Mucosa of descending colon (tissue), 3 donors: ENCODE data around the gene CPEB1. TPM values are rescaled to one million over a fixed set of nuclear protein-coding genes. Genes with fewer than 3 reads are reported as not detected.
A peak's percentile ranks its signal among the peaks of the same experiment; 100 is the strongest.

Source experiments
- ATAC-seq: fragments of 200-7000 bp; cut with Tn5 transposase; one replicate; pipeline ENCODE4 v1.9.1; 2020; ENCODE audit warnings: mild to moderate bottlenecking, moderate library complexity
- DNase-seq, 3 donors: peaks; one replicate each; pipeline ENCODE4 v3.0.0-alpha.2; 2020
- H3K36me3 ChIP-seq: fragments of 200-600 bp; one replicate; pipeline ENCODE4 v1.8.0; 2021; ENCODE audit warnings: low read depth, mild to moderate bottlenecking
- H3K4me1 ChIP-seq: fragments of 200-600 bp; one replicate; pipeline ENCODE4 v1.8.0; 2021; ENCODE audit warnings: low read depth, mild to moderate bottlenecking
- H3K4me3 ChIP-seq: fragments of 200-600 bp; one replicate; pipeline ENCODE4 v1.8.0; 2021; ENCODE audit warnings: mild to moderate bottlenecking
- H3K9me3 ChIP-seq: fragments of 200-600 bp; one replicate; pipeline ENCODE4 v1.8.0; 2021; ENCODE audit warnings: mild to moderate bottlenecking
- intact Hi-C, 2 donors: fragments of 100-400 bp; cut with DNase I in 1 of 2; cut with micrococcal nuclease in 1 of 2; formaldehyde crosslinking; loops; one replicate each; pipeline versions ENCODE4 v1.11.0 to v1.11.1; 2022; cut with DNase I, micrococcal nuclease
- long read RNA-seq, 2 donors: library from polyadenylated mRNA; unstranded; transcript quantifications; one replicate each; pipeline ENCODE4 v2.0.0, GENCODE V29; 2019 to 2021
- total RNA-seq, 3 donors: library from RNA; stranded (reverse); fragmentation: NEBNext Ultra II Directional in 2 of 3; extraction: Animal tissue kit (Norgen Biotek cat#: 25700) in 2 of 3; gene quantifications; one replicate each; pipeline versions ENCODE4 v1.2.1 to v1.2.4, GENCODE V29; 2021 to 2023
- TF ChIP-seq, protein P1 (sequence below): fragments of 200-600 bp; IDR thresholded peaks from one replicate; pipeline ENCODE4 v1.8.0; 2022; ENCODE audit warnings: antibody characterized with exemption, mild to moderate bottlenecking
- donor health status: DM: no; HTN: no; CAD: no; lungs with moderate emphysema.
- donor health status: DM: no; HTN: no; CAD: no.
- donor health status: DM: no; HTN: yes; CAD: no.

The CPEB1 gene
- 10 to 100 TPM in 1 of 3 donors, 1 to 10 TPM in 1, under 1 TPM in 1; 0.61 to 11.8 (median 1.4) TPM for total RNA-seq
- long read RNA-seq, donor 1, partial matches to known transcripts, result 1 of 12 reads
- long read RNA-seq, donor 1, other reads (novel, unspliced or antisense), result 6 of 12 reads
- long read RNA-seq, donor 2, partial matches to known transcripts, result 0 of 1 reads
- long read RNA-seq, donor 2, other reads (novel, unspliced or antisense), result 1 of 1 reads

DNA sequence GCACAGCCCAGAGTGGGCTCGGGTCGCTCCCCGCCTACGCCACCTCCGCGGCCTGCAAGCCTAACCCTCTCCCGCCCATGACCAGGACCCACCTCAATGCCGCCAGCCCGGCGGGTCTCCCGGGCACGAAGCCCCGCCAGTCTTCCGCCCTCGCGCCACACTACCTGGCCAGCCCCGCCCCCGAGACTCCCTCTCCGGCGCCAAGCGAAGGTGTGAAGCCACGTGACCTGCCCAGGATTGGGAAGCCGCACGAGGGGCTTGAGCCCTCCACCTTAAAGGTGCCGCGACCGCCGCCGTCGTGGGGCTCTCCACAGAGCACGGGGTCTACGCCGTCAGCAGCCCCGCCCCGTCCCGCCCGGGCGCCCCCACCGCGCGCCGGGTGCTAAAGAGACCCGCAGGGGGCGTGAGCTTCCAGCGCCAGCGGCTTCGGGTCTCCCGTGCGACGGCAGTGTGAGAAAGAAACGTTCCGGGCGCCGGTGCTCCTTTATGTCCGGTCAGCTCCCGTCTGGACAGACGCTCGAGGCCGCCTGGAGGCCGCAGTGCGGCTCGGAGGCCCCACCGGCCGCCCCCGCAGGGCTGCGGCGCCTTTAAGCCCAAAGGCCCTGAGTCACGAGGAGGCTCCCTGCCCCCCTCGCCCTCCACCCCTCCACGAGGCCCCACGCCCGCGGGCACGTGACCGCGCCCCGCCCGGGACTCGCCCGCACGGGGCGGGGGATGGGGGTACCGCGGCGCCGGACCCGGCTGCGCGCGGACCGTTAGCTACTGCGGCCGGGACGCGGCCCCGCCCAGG is at the start of gene CPEB1:
Gene CPEB1 (minus strand): TSS at position 319 of the 790 bp plus-strand sequence. CDS start 18,904 bp downstream, outside the sequence.
- DNase-seq, result peak in 2 of 3 donors; percentile 15 to 52
- intact Hi-C loops, result no loop called here
- H3K9me3 ChIP-seq, result no peaks in the 10 kb centered on the region

DNA sequence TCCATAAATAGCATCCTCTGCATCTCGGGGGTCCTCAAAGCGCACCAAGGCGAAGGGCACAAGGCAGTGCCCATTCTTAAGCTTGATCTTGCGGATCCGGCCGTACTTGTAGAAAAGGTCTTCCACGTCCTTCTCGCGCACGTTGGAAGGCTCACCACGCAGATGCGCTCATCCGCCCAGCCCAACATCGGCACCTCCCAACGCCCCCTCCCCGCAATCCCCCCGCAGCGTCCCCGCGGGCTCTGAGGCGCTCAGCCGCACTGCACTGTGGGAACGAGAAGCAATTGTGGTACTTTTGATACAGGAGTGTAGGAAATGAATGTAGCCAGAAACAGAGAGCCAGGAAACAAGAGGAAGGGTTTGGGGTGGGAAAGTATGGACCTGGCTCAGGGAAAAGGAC is 45.0 kb upstream of the CPEB1 start:
- ATAC-seq, result no peak

More for the DNA sequence above, at the start of gene CPEB1:
- TF ChIP-seq, protein P1, sequence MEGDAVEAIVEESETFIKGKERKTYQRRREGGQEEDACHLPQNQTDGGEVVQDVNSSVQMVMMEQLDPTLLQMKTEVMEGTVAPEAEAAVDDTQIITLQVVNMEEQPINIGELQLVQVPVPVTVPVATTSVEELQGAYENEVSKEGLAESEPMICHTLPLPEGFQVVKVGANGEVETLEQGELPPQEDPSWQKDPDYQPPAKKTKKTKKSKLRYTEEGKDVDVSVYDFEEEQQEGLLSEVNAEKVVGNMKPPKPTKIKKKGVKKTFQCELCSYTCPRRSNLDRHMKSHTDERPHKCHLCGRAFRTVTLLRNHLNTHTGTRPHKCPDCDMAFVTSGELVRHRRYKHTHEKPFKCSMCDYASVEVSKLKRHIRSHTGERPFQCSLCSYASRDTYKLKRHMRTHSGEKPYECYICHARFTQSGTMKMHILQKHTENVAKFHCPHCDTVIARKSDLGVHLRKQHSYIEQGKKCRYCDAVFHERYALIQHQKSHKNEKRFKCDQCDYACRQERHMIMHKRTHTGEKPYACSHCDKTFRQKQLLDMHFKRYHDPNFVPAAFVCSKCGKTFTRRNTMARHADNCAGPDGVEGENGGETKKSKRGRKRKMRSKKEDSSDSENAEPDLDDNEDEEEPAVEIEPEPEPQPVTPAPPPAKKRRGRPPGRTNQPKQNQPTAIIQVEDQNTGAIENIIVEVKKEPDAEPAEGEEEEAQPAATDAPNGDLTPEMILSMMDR, result no peak
- ATAC-seq, result peak; percentile 67
- H3K4me1 ChIP-seq, result peaks cover 8% of the 10 kb centered on the region
- H3K36me3 ChIP-seq, result no peaks in the 10 kb centered on the region
- no peak within 1 kb of the TSS for H3K4me3 ChIP-seq

DNA sequence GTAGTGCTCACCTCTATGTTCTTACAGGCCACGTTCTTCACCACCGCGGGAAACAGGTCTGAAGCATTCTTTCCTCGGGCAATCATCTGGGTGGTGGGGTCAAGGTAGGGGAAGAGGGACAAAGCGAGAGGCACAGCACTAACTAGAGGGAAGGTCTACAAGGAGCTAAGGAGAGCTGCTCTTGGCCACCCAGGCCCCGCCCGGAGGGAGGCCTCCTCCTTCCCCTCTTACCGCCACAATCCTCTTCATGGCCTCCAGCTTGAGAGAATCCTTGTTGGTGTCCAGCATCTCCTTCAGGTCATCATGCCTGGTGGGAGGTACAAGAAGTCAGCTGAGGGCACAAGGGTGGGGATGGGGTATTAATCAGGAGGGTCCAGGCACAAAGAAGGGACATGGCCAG is 42.0 kb upstream of the CPEB1 start:
- intact Hi-C loops, result no loop called here
- no peaks in the 10 kb centered on the region for H3K4me1 ChIP-seq
- no peak overlapping the region for H3K4me3 ChIP-seq
- TF ChIP-seq, protein P1, result no peak
- no peaks in the 10 kb centered on the region for H3K36me3 ChIP-seq
- ATAC-seq, result no peak
- no peak for DNase-seq
- no peaks in the 10 kb centered on the region for H3K9me3 ChIP-seq

More for the DNA sequence above, 45.0 kb upstream of the CPEB1 start:
- Histone ChIP-seq H3K9me3 (no peaks in the 10 kb centered on the region), H3K36me3 (no peaks in the 10 kb centered on the region), H3K4me1 (no peaks in the 10 kb centered on the region), H3K4me3 (no peak overlapping the region)
- intact Hi-C loops, result no loop called here
- DNase-seq, result no peak
- TF ChIP-seq, protein P1, result no peak

DNA sequence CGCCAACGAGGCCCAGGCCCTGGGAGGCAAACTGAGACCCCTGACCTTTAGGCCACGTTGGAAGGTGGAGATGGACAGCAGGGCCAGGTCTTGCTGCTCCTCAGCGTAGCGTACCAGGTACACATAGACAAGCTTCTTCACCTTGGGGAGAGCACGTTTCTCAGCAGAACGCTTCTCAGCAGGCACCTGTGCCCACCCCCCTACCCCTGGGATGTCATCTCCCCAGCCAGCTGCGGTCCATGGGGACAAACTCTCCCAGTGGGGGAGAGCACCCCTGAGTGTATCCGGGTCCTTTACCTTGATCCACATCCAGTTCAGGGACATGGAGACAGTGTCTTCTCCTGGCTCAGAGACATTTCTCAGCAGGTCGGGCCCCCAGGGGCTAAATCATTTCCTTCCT is 41.5 kb upstream of the CPEB1 start:
- intact Hi-C loops, result no loop called here
- no peak for ATAC-seq
- TF ChIP-seq, protein P1, result no peak

DNA sequence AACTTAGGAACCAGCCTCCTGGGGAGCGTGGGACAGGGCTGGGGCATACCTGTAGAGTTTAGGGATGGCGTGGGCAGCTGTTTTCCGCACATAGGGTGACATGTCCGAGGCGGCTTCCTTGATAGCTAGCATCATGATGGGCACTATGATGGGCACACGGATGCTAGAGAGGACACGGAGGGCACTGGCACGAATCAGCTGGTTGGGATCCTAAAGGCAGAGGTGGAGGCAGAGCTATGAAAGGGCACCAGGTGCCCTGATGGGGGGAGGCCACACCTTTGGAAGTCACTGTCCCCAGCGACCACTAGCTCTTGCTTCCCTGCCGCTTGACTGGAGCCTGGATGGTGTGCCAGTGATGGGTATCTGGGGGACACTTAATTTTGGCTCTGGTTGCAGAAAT is 34.2 kb upstream of the CPEB1 start:
- ATAC-seq (no peak), DNase-seq (no peak)
- Histone ChIP-seq H3K9me3 (no peaks in the 10 kb centered on the region), H3K36me3 (no peaks in the 10 kb centered on the region), H3K4me1 (no peaks in the 10 kb centered on the region), H3K4me3 (no peak overlapping the region)
- intact Hi-C loops, result no loop called here
- TF ChIP-seq, protein P1, result no peak

More for the DNA sequence above, 41.5 kb upstream of the CPEB1 start:
- Histone ChIP-seq H3K4me3 (no peak overlapping the region), H3K36me3 (no peaks in the 10 kb centered on the region), H3K4me1 (no peaks in the 10 kb centered on the region), H3K9me3 (no peaks in the 10 kb centered on the region)
- DNase-seq, result no peak
